Endothelial cell of umbilical vein (primary cell): ENCODE results near the gene ECI1. TPM values are rescaled to one million over a fixed set of nuclear protein-coding genes. Genes with fewer than 3 reads are reported as not detected.

Experiments
- BruUV-seq: library from RNA; stranded (reverse); fragments of 400-500 nt; replicated peaks from 2 replicates; lab custom pipeline; 2021; lab: Mats Ljungman, UMichigan
- CTCF ChIA-PET: fragments of 300-600, 350-600 bp; sonication (Branson Sonifier 250); formaldehyde crosslinking; loops from one replicate; lab custom pipeline; 2021; ENCODE audit warnings: antibody characterized with exemption, inconsistent platforms; lab: Charles Lee
- POLR2A ChIA-PET: fragments of 300-600, 350-600 bp; sonication (Branson Sonifier 250); formaldehyde crosslinking; loops from one replicate; lab custom pipeline; 2021; ENCODE audit warnings: antibody characterized with exemption, inconsistent platforms; lab: Charles Lee
- DNase-seq: peaks from one replicate; pipeline ENCODE4 v3.0.0-alpha.2; 2011; ENCODE audit warnings: low read depth, low spot score
- FAIRE-seq: peaks from 2 replicates; lab custom pipeline; 2011; peaks lifted over from hg19 to GRCh38; lab: Jason Lieb, UNC
- H2AFZ ChIP-seq: 2 replicates; pipeline ENCODE4 v1.6.0; 2012; ENCODE audit warnings: low read depth, low read length, control low read depth, inconsistent platforms
- H3K27ac ChIP-seq: 2 replicates; pipeline ENCODE4 v1.5.1; 2011; ENCODE audit warnings: low read depth, mild to moderate bottlenecking, control low read depth, low read length, moderate library complexity; ENCODE audit not compliant: insufficient read depth
- H3K27me3 ChIP-seq, 2 experiments: 2 replicates each; pipeline versions ENCODE4 v1.6.0 to v1.6.1; 2011; ENCODE audit warnings: low read length in 2 of 2, mixed read lengths in 1 of 2; ENCODE audit not compliant: control insufficient read depth in 2 of 2, insufficient read depth in 2 of 2
- H3K36me3 ChIP-seq, 2 experiments: 2 replicates in 1 of 2; 3 replicates in 1 of 2; pipeline ENCODE4 v1.5.1; 2011; ENCODE audit warnings: low read length in 2 of 2, mild to moderate bottlenecking in 1 of 2, moderate library complexity in 1 of 2; ENCODE audit not compliant: control insufficient read depth in 2 of 2, insufficient read depth in 2 of 2; ENCODE audit errors: extremely low read depth in 1 of 2
- H3K4me1 ChIP-seq: 3 replicates; pipeline ENCODE4 v1.5.1; 2011; ENCODE audit warnings: mild to moderate bottlenecking, low read length; ENCODE audit not compliant: control insufficient read depth, insufficient read depth; ENCODE audit errors: extremely low read depth
- H3K4me2 ChIP-seq: 2 replicates; pipeline ENCODE4 v1.6.1; 2011; ENCODE audit warnings: low read length, control low read depth, mixed read lengths; ENCODE audit not compliant: insufficient read depth
- H3K4me3 ChIP-seq, 3 experiments: fragments of 200-600 bp in 1 of 3; sonication (generic), shearing (Covaris generic) in 1 of 3; replicated peaks in 1 of 3; 2 replicates each; pipeline ENCODE4 v1.5.1; 2011 to 2016; ENCODE audit warnings: control low read depth in 3 of 3, low read length in 3 of 3, mild to moderate bottlenecking in 2 of 3, inconsistent platforms in 1 of 3, low read depth in 1 of 3, moderate library complexity in 1 of 3; ENCODE audit not compliant: insufficient read depth in 1 of 3
- H3K79me2 ChIP-seq: 2 replicates; pipeline ENCODE4 v1.6.0; 2012; ENCODE audit warnings: low read length, inconsistent platforms; ENCODE audit not compliant: control insufficient read depth, insufficient read depth
- H3K9ac ChIP-seq: replicated peaks from 2 replicates; pipeline ENCODE3; 2011; ENCODE audit warnings: low read length, control low read depth; ENCODE audit not compliant: insufficient read depth; ENCODE audit errors: extremely low read depth
- H3K9me1 ChIP-seq: replicated peaks from 3 replicates; pipeline ENCODE4 v1.6.0; 2011; ENCODE audit warnings: mild to moderate bottlenecking, low read length; ENCODE audit not compliant: control insufficient read depth, insufficient read depth; ENCODE audit errors: extremely low read depth
- H3K9me3 ChIP-seq: replicated peaks from 2 replicates; pipeline ENCODE4 v1.5.1; 2012; ENCODE audit warnings: low read length, inconsistent platforms; ENCODE audit not compliant: control insufficient read depth, insufficient read depth
- H4K20me1 ChIP-seq: replicated peaks from 2 replicates; pipeline ENCODE3; 2011; ENCODE audit warnings: mild to moderate bottlenecking, low read length; ENCODE audit not compliant: control insufficient read depth, insufficient read depth; ENCODE audit errors: extremely low read depth
- CTCF ChIP-seq, 2 donors: IDR thresholded peaks; 1 replicate in 1 of 2; 2 replicates in 1 of 2; pipeline ENCODE4 v1.5.1; 2011; ENCODE audit warnings: low read length in 2 of 2, mild to moderate bottlenecking in 2 of 2, moderate library complexity in 2 of 2, control low read depth in 1 of 2, inconsistent platforms in 1 of 2, low read depth in 1 of 2; ENCODE audit not compliant: insufficient read depth in 1 of 2; ENCODE audit errors: extremely low read depth in 1 of 2
- EZH2 ChIP-seq: IDR thresholded peaks from 2 replicates; pipeline ENCODE4 v1.6.1; 2012; ENCODE audit warnings: borderline replicate concordance, low read depth, mild to moderate bottlenecking, moderate library complexity, low read length, inconsistent platforms; ENCODE audit not compliant: severe bottlenecking
- FOS ChIP-seq: IDR thresholded peaks from 2 replicates; pipeline ENCODE4 v1.6.1; 2011; ENCODE audit warnings: mild to moderate bottlenecking, low read length, moderate library complexity, borderline replicate concordance; ENCODE audit not compliant: insufficient read depth
- GATA2 ChIP-seq: IDR thresholded peaks from 2 replicates; pipeline ENCODE4 v1.7.0; 2011; ENCODE audit warnings: low read depth, mild to moderate bottlenecking, moderate library complexity, mixed read lengths, low read length; ENCODE audit not compliant: insufficient read length, insufficient read depth
- JUN ChIP-seq: IDR thresholded peaks from 2 replicates; pipeline ENCODE4 v1.6.1; 2011; ENCODE audit warnings: borderline replicate concordance, low read depth; ENCODE audit not compliant: insufficient read length, insufficient read depth
- MYC ChIP-seq: IDR thresholded peaks from one replicate; pipeline ENCODE4 v1.6.1; 2011; ENCODE audit warnings: mild to moderate bottlenecking, low read depth, low read length
- dilution Hi-C: fragments of 300-500 bp; cut with MboI; formaldehyde crosslinking; loops from one replicate; pipeline ENCODE4 v1.15.0; 2019; ENCODE audit warnings: low sequenced_read_pairs; ENCODE audit not compliant: extremely low pct_ligation_motif_present
- intact Hi-C: fragments of 100-400 bp; cut with micrococcal nuclease; formaldehyde crosslinking; loops from one replicate; pipeline ENCODE4 v1.10.0; 2022
- polyA plus RNA-seq, 4 experiments: library from polyadenylated mRNA; depleted of rRNA in 3 of 4; stranded (reverse) in 3 of 4; unstranded in 1 of 4; fragments of >200 nt; gene quantifications; 2 replicates each; pipeline versions ENCODE4 v1.2.1 to v1.2.3, GENCODE V29; 2011 to 2012; ENCODE audit warnings: missing spikeins in 1 of 4
- total RNA-seq: library from RNA; stranded (reverse); gene quantifications from 2 replicates; pipeline ENCODE4 v1.2.3, GENCODE V29; 2021
- TF ChIP-seq, protein P1 (sequence below): IDR thresholded peaks from 2 replicates; pipeline ENCODE4 v1.6.1; 2011; ENCODE audit not compliant: insufficient read depth, insufficient read length

Gene ECI1
- total and polyA plus RNA-seq, 2 donors (not counting 3 experiments of a cell fraction or from before 2014, with no cell fraction given) = 43.6 to 48.3 TPM

DNA sequence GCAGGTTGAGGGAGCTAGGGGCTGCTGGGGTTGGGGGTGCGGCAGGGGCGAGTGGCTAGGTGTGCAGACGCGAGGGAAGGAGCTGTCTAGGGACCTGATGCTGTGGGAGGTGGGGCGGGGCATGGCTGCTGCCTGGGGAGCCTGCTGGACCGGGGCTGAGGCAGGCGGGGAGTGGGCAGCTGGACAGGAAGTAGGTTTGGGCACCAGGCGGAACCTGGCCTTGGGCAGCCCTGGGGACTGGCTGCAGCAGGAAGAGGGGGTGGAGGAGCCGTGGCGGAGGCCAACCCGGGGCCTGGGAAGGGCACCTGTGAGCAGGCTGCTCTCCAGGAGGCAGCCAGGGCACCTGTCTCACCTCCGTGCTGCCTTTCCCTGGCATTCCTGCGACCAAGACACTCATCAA, 21.0 kb downstream of the ECI1 start:
- H3K36me3 ChIP-seq = peaks cover 9 to 49% of the 10 kb centered on the region in 2 experiments
- CTCF ChIA-PET = no interaction called here
- H3K9me3 ChIP-seq = no peaks in the 10 kb centered on the region
- no peak for DNase-seq
- no peak overlapping the region for H3K4me3 ChIP-seq
- H3K27me3 ChIP-seq = no peaks in the 10 kb centered on the region
- H3K27ac ChIP-seq = no peak overlapping the region
- no peak overlapping the region for H3K9ac ChIP-seq
- intact Hi-C loops = no loop called here
- no peaks in the 10 kb centered on the region for H4K20me1 ChIP-seq
- no TSS peak for BruUV-seq
- no peak overlapping the region for H3K4me2 ChIP-seq
- peaks cover 18% of the 10 kb centered on the region for H3K79me2 ChIP-seq
- H3K9me1 ChIP-seq = no peaks in the 10 kb centered on the region
- POLR2A ChIA-PET = no interaction called here
- no peaks in the 10 kb centered on the region for H3K4me1 ChIP-seq
- TF ChIP-seq FOS (no peak), MYC (no peak), GATA2 (no peak)
- FAIRE-seq = no peak
- dilution Hi-C loops = no loop called here
- no peak overlapping the region for H2AFZ ChIP-seq

- BruUV-seq = no TSS peak
- TF ChIP-seq CTCF (IDR thresholded peaks at IDR 0.05; ENCODE audit: extremely low read depth in 1 of 2, insufficient read depth in 1 of 2, low read depth in 1 of 2, low read length in 2 of 2) (no peak), FOS (no peak), GATA2 (no peak), EZH2 (no peak), JUN (no peak), MYC (no peak)
- TF ChIP-seq, protein P1, sequence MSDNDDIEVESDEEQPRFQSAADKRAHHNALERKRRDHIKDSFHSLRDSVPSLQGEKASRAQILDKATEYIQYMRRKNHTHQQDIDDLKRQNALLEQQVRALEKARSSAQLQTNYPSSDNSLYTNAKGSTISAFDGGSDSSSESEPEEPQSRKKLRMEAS = no peak
- FAIRE-seq (no peak), DNase-seq (no peak)
- ChIA-PET POLR2A (no interaction called here), CTCF (no interaction called here)
- H3K4me3 ChIP-seq = no peak overlapping the region
- intact Hi-C loops (no loop called here), dilution Hi-C loops (no loop called here)
- no peaks in the 10 kb centered on the region for H3K9me1 ChIP-seq
- H3K27me3 ChIP-seq = no peaks in the 10 kb centered on the region
- peaks cover 9 to 44% of the 10 kb centered on the region in 2 experiments for H3K36me3 ChIP-seq
- H3K9ac ChIP-seq = no peak overlapping the region
- H3K79me2 ChIP-seq = peaks cover 24% of the 10 kb centered on the region
- H3K27ac ChIP-seq = no peak overlapping the region
- H3K4me1 ChIP-seq = no peaks in the 10 kb centered on the region
- no peaks in the 10 kb centered on the region for H4K20me1 ChIP-seq
- H3K4me2 ChIP-seq = no peak overlapping the region
- H3K9me3 ChIP-seq = no peaks in the 10 kb centered on the region
- H2AFZ ChIP-seq = no peak overlapping the region
These were observed 21.6 kb downstream of the ECI1 start for GRCh38 chr16:2229632-2230250.
